ENCODE measurements around the gene MRGPRF.

GRCh38 chr11:68987211-68987610, 25.8 kb downstream of the MRGPRF start:
- TF ChIP-seq CTCF (IDR thresholded peaks at IDR 0.05) = no peak
- no peak for TF ChIP-seq POLR2A (IDR thresholded peaks at IDR 0.05)

Data from body of pancreas (tissue), 4 donors.